Activated CD8-positive, alpha-beta memory T cell treated with anti-CD3 and anti-CD28 coated beads, Interleukin-2, amount 50 U/mL, for 48 hours (primary cell): ENCODE data around the gene PTPRD.

Experiments used
- DNase-seq: peaks from one replicate; pipeline ENCODE4 v3.0.0-alpha.2; 2020

The PTPRD gene

DNA sequence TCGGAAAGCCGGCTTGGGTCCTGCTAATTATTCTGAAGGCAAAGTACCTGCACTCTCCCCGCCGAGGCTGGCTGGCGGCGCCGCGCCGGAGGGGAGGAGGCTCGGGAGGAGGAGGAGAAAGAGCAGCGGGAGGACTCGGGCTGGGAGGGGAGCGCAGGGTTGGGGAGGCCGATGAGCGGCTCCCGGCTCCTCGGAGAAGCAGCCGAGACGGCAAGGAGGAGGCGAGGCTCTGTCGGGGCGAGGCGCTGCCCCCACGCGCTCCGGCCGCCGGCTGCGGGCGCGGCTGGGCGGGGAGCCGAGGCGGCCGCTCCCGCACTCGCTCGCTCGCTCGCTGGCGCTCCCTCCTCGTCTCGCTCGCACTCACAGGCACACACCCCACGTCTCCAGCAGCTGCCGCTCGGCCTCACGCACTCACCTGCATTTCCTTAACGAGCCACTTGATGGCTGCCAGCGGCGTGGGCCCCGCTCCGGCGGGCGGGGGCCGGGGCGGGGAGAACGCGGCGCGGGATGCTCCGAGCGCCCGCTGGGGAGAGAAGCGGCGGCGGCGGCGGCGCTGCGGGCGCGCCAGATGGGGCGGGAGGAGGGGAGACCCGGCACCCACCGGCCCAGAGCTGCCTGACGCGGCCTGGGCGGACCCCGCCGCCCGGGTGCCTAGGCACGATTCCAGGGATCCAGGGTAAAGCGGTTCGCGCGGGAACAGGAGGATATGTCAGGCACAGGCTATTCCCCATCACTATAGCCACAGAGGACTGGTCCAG lies at the start of gene PTPRD:
Gene PTPRD, minus strand, starts transcription at position 362 of the 758 bp plus-strand sequence.
- DNase-seq, result peak; percentile 59

DNA sequence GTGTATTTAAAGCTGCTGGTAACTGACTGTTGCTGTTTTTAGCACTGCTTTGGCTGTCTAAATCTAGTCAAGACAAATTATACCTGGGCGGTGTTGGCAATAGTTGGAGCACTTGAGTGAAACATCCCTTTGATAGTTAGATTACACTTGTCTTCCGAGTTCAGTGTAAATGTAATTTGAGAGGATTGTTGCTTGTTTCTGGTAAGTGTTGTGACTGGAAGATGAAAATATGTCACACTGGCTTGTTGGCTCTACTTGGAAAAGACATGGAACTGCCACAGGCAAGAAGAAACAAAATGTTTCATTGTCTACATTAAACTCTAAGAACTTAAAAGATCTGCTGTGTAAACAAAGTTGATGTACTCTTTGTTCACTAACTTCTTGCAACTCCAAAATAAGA lies 49.2 kb upstream of the PTPRD start:
- DNase-seq, result no peak

DNA sequence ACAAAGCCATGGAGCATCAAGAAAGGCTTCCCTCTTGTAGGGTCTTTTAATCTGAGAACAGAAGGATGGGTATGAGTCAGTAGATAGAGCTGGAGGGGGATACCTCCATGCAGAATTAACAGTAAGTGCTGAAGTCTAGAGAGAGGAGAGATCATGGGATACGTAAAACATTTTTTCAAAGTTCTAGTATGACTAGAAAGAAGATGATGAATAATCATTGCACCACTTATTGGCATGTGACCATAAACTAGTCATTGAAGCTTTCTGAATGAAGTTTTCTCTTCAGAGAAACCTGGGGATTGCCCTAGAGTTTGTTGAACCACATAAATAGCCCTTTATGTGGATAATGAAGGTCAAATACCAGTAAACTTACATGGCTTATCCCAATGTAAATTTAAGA lies 48.6 kb upstream of the PTPRD start:
- DNase-seq, result no peak

DNA sequence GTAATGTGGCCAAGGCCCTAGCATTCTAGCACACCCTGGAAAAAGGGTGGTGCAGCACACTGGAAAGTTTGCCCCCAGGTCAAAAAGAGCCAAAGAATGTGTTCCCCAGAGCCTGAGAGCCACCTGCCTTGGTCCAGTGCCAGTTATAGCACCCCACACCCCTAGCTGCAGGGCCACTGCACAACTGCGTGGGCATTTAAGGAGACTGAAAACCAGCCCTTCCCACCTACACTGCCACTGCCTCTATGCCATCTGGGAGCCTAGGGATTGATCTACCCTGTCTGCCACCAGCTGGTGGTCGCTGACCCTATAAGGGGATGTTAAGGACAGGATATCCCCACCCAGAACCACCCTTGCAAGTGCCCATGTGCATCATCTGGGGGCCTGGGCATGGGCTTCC lies 38.2 kb upstream of the PTPRD start:
- DNase-seq, result no peak

DNA sequence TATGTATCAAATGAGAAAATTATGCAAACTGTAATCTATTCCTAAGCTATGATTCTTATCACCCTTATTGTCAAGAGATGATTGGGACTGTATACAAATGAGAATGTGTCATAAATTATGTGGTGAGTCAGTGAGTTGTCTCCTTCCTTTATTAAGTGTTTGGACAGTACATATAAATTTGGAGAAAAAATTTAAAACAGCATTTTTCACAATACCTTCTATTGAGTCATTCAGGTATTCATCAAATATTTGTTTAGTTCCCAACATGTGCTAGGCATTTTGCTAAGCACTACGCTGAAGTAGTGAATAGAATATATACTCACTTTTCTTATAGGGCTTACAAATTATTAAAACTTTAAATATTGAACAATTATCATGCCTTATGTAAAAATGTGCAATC lies 36.3 kb upstream of the PTPRD start:
- DNase-seq, result no peak

DNA sequence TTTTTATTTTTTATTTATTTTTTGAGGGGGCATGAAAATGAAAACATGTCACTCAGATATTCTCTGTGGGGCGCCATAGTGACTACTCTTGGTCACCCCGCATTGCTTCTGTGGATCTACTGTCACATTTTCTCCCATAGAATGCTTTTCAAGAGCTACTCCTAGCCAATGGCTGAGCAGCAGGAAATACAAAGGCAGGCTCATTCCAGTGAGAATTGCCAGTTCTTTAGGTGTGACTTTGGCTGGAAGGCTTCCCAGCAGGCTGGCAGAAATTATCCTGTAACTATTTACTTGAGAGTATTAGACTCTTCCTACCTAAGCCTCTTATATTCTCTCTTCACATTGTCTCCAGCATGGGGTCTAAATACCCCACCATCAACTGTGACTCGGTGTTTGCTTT lies 21.0 kb upstream of the PTPRD start:
- no peak for DNase-seq

DNA sequence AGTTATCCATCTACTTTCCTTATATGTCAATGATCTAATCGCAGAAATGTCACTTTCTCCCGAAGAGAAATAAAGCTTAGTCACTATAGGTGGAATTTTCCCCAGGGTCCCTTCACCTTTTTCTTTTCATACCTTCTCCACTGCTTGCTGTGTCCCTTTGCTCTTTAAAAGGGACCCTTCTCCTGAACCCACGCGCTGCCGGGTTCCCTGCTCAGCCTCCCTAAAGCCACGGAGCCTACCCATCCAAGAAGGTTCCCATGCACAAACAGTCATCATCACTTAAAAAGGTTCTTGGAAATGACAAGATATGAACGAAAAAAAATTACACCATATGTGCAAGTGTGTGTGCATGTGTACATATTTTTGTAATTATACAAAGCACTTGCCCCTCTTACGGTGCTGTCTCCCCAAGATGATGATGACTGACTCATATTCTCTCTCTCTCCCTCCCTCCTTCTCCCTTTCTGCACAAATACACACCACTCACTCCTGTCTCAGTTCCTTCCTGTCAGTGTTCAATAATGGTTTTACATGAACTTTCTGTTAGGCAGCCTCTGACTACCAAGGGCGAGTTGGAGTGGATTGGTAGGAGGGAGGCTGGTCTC lies 1.5 kb upstream of the PTPRD start:
- no peak for DNase-seq

DNA sequence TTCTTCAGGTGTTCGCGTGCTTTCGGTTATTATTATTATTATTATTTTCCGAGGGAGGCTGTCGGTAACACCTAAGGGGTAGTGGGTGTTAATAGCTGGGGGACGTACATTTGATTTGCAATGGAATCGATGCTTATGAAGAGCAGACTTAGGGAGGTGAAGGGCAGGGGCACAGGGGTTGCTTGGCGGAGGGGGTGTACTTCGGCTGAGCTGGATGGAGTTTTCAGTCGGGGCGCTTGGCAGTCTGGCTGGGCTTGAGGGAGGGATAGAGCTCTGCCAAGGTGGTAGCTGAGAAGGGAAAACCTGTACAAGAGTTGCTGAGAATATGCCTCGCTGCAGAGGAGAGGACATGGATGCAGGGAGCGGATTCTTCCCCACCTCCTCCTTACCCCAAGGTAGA lies 617 bp upstream of the PTPRD start:
- no peak for DNase-seq

DNA sequence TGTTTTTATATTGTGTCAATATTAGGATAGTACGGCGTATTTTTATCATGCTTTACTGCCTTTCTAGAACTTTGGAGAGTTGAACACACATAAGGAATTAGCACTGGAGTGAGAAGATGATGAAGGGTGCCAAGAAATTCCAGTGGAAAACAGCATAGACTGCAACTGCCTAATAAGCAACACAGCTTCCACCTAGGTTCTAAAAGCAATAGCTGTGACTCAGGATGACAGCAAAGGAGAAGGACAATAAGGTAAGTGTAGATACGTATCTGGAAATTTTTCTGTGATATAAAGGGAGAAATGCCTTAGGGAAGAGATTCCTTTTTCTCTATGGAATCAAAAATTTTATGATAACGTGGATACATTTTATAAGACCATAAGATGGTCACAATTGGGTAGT lies 7.4 kb downstream of the PTPRD start:
- no peak for DNase-seq

DNA sequence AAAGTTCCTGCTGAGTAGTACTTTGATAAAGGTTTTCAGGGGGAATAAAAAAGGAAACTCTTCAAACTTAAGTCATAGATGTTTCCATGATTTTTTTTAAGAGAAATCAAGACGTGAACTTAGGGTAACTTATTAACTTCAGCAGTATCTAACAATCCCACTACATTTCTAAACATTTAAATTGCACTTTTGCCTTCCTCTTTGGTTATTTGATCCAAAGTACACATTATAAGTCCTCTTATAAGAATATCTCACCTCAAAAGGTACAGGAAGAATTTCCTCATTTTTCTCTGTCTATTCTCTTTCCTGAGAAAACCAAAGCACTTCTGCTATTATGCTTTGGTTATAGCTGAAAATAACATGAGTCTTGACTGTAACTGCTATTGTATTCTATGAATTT lies 7.9 kb downstream of the PTPRD start:
- no peak for DNase-seq

DNA sequence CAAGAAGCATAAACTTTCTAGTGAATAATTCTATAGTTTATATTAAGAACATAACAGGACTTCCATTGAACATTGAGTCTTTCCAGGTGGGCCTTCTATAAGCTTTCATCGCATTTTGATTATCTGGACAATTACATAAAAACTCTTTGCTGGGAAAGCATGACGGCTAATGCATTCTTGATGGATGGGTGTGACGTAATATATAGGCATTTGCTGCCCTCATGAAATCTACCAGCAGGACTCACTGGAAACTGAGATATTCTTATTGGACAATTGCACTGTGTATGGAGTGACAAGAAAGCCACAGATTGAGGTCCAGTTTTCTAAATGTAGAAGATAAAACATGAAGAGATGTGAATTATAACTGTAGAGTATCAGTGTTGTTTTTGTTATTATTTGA lies 15.0 kb downstream of the PTPRD start:
- no peak for DNase-seq

DNA sequence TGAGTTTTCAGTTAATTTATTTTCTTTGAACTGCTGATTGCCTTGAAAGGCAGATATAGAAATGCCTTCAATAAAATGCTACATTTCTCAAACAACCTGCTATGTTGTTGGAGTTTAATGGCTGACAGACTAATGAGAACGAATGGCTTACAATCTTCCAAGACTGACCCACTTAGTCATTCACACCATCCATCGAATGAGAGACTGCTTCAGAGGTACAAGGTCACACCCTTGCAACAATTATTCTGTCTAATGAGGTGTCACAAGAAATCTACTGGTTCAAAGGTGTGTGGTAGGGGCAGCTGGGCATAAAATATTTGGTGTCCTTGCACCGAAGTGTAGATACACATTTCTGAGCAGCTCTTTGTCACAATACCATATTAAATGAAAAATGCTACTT lies 18.3 kb downstream of the PTPRD start:
- DNase-seq, result no peak

DNA sequence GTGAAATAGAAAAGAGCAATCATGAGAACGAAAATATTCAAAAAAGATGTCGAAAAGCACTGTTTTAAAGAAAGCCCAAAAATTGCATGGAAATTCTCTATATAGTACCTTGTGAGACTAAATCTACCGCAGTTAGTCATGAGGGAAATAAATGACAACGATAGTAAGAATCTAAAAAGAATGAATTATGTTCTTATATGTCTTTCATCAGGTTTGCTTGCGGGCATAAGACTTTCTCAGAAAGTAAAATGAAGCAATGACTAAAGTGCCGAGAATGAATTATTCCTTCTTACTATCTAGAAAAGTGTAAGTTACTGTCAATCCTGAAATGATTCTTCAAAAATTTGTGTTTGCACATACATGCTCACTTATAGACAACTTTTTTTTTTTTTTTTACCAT lies 26.4 kb downstream of the PTPRD start:
- DNase-seq, result no peak

DNA sequence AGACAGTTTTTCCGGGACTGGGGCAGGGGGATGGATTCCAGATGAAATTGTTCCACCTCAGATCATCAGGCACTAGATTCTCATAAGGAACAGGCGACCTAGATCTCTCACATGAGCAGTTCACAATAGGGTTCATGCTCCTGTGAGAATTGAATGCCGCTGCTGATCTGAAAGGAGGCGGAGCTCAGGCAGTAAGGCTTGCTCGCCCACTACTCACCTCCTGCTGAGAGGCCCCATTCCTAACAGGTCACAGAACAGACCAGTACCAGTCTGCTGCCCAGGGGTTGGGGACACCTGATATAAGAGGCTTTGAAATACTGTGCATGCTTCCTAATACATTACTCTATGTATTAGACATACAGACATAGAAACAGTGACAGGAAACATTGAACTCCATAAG lies 41.1 kb downstream of the PTPRD start:
- no peak for DNase-seq

DNA sequence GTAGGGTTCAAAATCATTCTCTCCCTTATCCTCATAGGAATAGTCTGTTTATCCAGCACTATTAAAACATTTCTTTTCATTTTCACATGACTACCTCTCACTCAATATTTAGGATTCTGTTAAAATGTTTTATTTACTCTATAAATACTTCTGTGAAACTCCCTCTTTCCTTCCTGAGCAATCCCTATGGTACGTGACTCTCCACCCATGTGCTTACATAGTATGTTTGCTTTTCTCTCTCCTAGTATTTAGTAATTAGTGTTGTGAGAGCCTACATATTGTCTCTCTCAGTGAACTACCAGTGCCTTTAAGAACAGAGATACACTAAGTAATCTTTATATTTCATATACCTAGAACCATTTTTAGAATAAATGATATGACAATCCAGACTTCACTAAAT lies 46.0 kb downstream of the PTPRD start:
- DNase-seq, result no peak

DNA sequence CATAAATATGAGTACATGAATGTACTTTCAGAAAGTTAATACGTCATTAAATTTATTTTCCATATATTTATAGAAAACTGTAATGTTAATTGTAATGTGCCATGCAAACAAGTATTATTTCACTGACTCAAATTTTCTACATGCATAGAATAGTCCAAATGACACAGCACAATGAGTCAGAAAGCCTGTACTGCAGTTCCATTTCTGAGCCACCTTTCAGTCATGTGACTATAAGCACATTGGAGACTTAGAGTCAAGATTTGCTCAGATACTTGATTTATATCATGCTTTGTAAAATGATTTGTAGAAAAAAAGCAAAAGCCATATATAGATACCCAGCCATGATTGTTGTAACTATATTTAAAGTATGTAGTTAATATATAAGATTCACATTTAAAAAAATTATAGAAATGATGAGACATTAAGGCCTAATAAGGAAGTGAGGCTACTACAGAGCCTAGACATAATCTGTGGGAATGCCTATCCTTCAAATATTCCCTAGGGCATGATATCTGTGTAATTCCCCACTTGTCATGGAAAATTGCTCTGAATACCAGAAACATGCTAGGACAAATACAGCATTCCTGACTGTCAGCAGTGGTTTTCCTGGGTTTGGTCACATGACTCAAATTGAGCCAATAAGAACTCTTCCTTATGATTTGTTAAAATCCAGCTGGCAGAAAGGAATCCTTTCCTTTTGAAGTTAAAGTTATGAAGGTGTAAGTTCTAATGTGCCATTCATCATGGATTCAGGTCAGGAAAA lies 50.0 kb downstream of the PTPRD start:
- DNase-seq, result no peak

DNA sequence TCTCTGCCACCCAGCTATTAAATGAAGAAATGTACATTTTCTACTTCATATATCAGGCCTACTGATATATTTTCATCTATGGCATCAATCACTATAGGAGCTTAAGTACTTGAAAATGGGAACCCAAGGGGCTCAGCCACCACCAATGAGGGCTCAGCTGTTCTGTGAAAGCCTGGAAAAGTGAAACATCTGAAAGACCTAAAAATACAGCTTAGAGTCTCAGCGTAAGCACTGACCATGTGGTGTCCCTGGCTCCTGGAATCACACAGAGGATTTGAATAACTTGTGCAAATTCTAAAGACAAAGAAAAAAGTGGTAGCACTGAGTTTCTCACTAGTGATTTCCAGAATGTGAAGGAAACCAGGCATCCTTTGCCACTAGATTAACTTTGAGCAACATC lies 64.5 kb downstream of the PTPRD start:
- no peak for DNase-seq

DNA sequence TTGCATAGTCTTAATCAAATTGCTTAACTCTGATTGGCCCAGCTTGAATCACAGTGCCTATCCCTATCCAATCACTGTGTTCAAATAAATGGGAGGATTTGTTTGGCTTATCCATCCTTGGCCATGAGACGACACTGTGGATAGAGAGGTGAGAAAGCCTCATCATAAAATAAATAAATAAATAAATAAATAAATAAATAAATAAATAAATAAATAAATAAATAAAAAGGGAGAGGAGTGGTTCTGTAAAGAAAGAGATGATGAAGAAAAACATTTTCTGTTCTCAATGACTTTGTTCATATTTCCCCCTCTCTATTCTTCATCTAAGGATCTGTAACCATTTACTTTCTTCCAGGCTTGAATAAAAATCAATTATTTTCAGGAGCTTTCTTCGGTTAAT lies 74.7 kb downstream of the PTPRD start:
- DNase-seq, result no peak

DNA sequence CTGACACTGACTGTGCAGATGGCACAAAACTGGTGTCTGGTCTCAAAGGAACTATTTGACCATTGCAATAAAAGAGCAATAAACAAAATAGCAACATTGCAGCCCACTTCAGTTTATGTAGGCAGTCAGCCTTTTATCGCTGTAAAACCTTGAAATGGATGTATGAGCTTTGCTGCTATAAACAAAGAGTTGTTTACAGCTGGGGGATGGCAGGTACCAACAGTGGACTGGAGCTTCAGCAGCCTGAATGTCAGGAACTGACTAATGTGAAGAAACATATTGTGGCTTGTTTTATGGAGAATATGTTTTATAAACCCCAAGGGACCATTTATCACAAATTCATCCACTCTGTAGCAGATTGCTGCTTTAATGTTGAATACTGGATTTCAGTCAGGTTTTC lies 78.0 kb downstream of the PTPRD start:
- DNase-seq, result no peak

DNA sequence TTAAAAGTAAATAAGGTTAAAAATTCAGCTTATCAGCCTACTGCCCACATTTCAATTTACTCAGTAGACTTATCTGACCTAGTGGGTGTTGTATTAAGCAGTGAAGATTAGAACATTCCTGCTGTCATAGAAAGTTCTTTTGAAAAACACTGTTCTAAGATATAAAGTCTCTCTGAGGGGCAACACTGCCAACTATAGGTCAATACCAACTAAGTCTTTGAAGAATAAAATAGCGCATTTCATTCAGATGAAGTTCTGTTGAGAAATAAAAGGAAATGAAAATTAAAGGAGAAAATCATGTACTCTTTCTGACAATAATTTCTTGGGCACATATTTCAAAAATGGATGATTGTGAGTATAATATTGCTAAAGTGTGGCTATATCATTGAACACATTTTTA lies 86.8 kb downstream of the PTPRD start:
- DNase-seq, result no peak

DNA sequence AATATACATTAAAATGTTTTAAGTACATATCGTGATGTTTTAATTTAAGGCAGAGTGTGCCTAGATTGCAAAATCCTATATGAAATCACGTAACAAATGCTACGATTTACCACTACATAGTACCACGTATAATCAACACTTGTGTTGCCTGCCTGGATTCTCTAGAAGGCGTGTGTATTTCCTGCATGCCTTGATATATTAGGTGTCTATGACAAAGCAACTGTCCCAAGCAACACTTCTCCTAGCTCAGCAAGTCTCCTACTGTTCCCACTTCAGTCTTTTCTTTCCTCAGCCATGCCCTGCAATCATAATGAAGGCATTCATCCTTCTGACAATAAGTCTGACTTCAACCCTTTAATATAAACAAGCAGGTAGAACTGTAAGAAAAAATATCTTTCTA lies 89.6 kb downstream of the PTPRD start:
- DNase-seq, result no peak

DNA sequence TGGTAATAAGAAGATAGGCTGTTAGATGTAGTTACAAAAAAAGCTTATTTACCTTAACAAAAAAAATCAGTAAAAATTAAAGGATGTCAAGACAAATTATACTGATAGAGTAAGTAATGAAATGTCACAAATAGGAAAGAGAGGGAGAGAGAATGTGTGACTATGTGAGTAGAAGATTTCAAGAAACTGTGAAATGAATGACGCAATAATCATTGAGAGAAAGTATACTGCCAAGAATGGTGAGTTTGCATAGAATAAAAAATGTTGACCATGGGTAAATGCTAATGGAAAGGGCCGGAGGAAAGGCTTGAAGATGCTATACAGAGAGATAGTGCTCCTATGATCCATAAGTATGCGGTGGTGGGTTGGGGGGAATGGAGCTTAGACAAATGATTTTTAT lies 100.7 kb downstream of the PTPRD start:
- no peak for DNase-seq

DNA sequence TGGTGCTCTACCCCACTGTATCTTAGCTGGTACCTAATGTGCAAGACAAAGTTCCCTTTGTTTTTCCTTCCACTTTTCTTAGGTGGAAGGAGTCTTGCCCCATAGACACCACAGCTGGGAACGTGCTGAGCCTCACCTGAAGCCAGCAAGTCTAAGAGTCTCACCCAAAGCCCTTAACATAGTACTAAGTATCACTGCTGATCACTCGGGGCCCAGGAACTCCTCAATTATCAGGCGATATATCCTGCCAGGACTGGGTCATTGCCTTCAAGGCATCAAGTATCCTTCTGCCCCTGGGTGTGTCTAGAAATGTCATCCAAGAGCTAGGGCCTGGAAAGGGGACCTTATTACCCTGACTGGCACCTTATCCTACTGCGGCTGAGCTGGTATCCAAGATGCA lies 123.9 kb downstream of the PTPRD start:
- DNase-seq, result no peak

DNA sequence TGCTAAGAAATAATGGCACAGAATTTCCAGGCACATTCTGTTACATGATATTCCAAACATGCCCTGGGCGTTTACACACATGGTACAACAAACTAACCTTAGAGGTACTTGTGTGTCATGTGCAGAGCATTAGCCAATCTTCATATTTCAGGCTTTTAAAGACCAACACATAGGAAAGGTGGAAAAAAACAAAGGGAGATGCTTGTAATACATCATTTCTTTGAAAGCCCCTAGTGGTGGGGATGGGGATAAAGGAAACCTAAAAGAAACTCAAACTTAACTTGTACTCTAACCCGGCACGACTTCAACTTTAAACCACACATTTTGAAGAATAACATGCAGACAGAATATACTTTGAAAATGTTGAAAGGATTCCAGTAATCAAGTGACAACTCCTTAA lies 133.6 kb downstream of the PTPRD start:
- no peak for DNase-seq
